Measurements from ENCODE around the gene FSHB. TPM values are rescaled to one million over a fixed set of nuclear protein-coding genes. Genes with fewer than 3 reads are reported as not detected.
A peak's percentile ranks its signal among the peaks of the same experiment; 100 is the strongest.

FSHB gene
- total RNA-seq, 1 donor from 2014 or later, result not detected

DNA sequence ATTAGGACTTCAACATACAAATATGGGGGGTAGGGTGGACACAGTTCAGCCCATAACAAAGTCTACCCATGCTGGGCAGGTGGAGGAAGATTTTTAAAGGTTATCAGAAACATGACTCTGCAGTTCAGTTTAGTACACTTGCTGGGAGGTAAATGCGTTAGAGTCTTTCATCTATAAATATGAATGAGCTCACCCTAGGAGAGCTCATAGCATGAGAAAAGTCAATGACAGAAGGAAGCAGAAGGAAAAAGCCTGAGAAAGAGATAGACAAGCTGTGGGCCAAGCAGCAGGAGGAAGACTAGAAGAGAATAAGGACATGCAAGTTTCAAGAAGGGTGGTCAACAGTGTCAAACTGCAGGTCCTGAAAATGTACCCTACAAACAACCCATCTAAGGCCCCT is 27.0 kb upstream of the FSHB start:
- no peak for DNase-seq (ENCODE audit: low spot score, unreplicated experiment)
- Mint-ChIP-seq H3K9me3 (ENCODE audit: low read depth) (no peaks in the 10 kb centered on the region), H3K36me3 (ENCODE audit: insufficient read depth) (no peaks in the 10 kb centered on the region), H3K4me1 (ENCODE audit: low read depth) (peaks cover 2% of the 10 kb centered on the region), H3K4me3 (ENCODE audit: low read depth) (no peak overlapping the region), H3K27me3 (no peaks in the 10 kb centered on the region), H3K27ac (no peak overlapping the region)
- TF ChIP-seq, protein P1, sequence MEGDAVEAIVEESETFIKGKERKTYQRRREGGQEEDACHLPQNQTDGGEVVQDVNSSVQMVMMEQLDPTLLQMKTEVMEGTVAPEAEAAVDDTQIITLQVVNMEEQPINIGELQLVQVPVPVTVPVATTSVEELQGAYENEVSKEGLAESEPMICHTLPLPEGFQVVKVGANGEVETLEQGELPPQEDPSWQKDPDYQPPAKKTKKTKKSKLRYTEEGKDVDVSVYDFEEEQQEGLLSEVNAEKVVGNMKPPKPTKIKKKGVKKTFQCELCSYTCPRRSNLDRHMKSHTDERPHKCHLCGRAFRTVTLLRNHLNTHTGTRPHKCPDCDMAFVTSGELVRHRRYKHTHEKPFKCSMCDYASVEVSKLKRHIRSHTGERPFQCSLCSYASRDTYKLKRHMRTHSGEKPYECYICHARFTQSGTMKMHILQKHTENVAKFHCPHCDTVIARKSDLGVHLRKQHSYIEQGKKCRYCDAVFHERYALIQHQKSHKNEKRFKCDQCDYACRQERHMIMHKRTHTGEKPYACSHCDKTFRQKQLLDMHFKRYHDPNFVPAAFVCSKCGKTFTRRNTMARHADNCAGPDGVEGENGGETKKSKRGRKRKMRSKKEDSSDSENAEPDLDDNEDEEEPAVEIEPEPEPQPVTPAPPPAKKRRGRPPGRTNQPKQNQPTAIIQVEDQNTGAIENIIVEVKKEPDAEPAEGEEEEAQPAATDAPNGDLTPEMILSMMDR (IDR thresholded peaks at IDR 0.05; ENCODE audit: unreplicated experiment), result no peak

DNA sequence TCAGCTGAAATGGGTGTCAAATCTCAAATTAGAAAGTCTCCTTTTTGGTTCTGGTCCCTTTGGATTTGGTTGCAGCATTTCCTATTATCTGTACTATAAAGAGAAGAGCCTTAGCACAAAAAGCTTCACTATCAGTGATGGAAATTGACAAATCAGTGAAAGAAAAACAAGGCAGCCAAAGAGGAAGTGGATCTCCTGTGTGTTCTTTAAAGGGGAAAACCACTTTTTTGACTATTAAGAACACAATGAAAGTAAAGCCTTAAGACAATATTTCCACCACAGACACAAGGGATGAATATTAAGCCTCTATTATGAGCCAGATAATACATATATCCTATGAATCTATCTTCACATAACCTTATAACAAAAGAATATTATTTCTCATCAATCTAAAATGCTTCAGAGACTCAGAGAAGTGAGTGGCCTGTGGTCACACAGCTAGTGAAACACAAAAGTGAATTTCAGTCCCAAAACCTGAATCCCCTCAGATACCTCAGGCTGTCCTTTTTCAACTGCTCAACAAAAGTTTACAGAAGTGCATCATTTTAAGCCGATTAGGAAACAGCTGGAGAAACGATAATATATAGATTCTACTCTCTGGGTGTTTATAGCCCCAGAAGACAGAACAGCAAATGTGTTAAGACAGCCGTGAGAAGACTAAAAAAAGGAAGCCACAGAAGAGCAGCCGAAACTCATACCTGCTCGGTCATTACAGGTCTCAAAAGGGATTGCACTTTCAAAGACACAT is 24.4 kb upstream of the FSHB start:
- H3K27ac Mint-ChIP-seq, result no peak overlapping the region
- DNase-seq (ENCODE audit: low spot score, unreplicated experiment), result no peak
- TF ChIP-seq, protein P1 (IDR thresholded peaks at IDR 0.05; ENCODE audit: unreplicated experiment), result no peak
- no peaks in the 10 kb centered on the region for H3K36me3 Mint-ChIP-seq (ENCODE audit: insufficient read depth)
- H3K9me3 Mint-ChIP-seq (ENCODE audit: low read depth), result no peaks in the 10 kb centered on the region
- H3K4me1 Mint-ChIP-seq (ENCODE audit: low read depth), result peaks cover 2% of the 10 kb centered on the region
- H3K4me3 Mint-ChIP-seq (ENCODE audit: low read depth), result no peak overlapping the region
- no peaks in the 10 kb centered on the region for H3K27me3 Mint-ChIP-seq

DNA sequence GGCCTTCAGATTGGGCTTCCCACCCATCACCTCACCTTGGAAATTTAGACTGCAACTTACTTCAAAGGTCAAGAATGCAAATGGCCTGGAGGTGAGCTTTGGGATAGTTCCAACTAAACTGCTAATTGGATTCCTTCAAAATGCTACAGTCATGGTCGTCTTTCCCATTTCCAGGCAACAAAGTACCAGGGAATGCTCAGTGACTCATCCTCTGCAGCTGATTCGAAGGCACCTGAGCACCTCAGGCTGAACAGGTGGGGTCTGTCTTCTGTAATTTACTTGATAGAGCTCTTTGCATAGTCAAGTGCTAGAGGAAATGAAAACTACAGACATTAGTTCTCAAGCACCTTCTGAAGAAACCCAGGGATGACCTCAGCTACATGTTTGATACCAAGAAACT is 20.5 kb upstream of the FSHB start:
- H3K4me1 Mint-ChIP-seq (ENCODE audit: low read depth), result peaks cover 11% of the 10 kb centered on the region
- H3K36me3 Mint-ChIP-seq (ENCODE audit: insufficient read depth), result no peaks in the 10 kb centered on the region
- DNase-seq (ENCODE audit: low spot score, unreplicated experiment), result no peak
- H3K4me3 Mint-ChIP-seq (ENCODE audit: low read depth), result no peak overlapping the region
- H3K27me3 Mint-ChIP-seq, result no peaks in the 10 kb centered on the region
- H3K9me3 Mint-ChIP-seq (ENCODE audit: low read depth), result no peaks in the 10 kb centered on the region
- TF ChIP-seq, protein P1 (IDR thresholded peaks at IDR 0.05; ENCODE audit: unreplicated experiment), result no peak
- no peak overlapping the region for H3K27ac Mint-ChIP-seq

DNA sequence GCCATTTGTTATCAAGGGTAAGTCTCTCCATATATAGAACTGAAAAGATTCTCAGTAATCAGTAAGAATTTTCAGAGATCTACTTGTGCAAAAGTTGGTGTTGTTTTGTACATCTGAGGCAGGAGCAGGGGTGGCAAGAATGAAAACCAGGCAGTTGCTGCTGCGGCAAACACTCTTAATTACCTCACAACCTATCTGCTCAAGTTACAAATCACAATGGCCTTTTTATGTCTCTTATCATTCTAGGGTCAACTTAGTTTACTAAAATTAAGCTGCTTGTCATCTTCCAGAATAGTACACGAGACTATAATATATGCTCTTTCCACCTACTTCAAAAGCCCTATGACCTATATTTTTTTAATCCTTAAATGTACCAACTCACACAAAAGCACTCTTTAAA is 14.3 kb upstream of the FSHB start:
- Mint-ChIP-seq H3K4me3 (ENCODE audit: low read depth) (no peak overlapping the region), H3K36me3 (ENCODE audit: insufficient read depth) (no peaks in the 10 kb centered on the region), H3K4me1 (ENCODE audit: low read depth) (peaks cover 20% of the 10 kb centered on the region), H3K9me3 (ENCODE audit: low read depth) (no peaks in the 10 kb centered on the region), H3K27ac (peak overlapping the region; percentile 47), H3K27me3 (peaks cover 3% of the 10 kb centered on the region)
- no peak for DNase-seq (ENCODE audit: low spot score, unreplicated experiment)
- TF ChIP-seq, protein P1 (IDR thresholded peaks at IDR 0.05; ENCODE audit: unreplicated experiment), result no peak

DNA sequence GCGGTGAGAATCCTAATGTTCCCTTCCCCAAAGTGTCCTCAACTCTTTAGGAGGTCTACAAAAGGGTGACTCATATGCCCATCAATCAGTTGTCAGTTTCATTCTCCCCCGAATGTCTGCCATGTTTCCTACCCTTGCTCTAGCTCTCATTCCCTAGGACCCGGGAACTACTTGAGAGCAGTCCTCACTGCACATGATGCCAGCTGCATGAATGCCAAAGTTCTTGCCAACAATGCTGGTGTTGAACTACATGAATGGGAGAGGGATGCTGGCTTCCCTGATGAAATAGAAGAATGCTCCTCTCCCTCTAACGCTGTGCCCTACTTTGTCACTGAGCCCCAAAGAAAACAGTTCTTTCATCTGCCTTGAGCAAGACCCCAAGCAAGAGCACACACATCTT is 12.5 kb upstream of the FSHB start:
- Mint-ChIP-seq H3K4me3 (ENCODE audit: low read depth) (no peak overlapping the region), H3K4me1 (ENCODE audit: low read depth) (peaks cover 11% of the 10 kb centered on the region), H3K9me3 (ENCODE audit: low read depth) (no peaks in the 10 kb centered on the region), H3K27me3 (peaks cover 3% of the 10 kb centered on the region), H3K27ac (no peak overlapping the region), H3K36me3 (ENCODE audit: insufficient read depth) (no peaks in the 10 kb centered on the region)
- no peak for DNase-seq (ENCODE audit: low spot score, unreplicated experiment)
- TF ChIP-seq, protein P1 (IDR thresholded peaks at IDR 0.05; ENCODE audit: unreplicated experiment), result no peak

All from progenitor cell of endocrine pancreas (in vitro differentiated cells).